NT2/D1 (cell line): Measurements from ENCODE around the gene F13B.

Source experiments
- DNase-seq: peaks from one replicate; pipeline ENCODE4 v3.0.0-alpha.2; 2011; ENCODE audit warnings: low read depth, low spot score
- H3K27me3 ChIP-seq: 2 replicates; pipeline ENCODE4 v1.6.0; 2011; ENCODE audit warnings: mild to moderate bottlenecking; ENCODE audit not compliant: insufficient read length, insufficient read depth
- H3K36me3 ChIP-seq: 2 replicates; pipeline ENCODE4 v1.6.1; 2011; ENCODE audit warnings: mild to moderate bottlenecking, low read length, mixed read lengths; ENCODE audit not compliant: insufficient read depth, insufficient read length
- H3K4me1 ChIP-seq: 2 replicates; pipeline ENCODE4 v1.5.1; 2011; ENCODE audit not compliant: insufficient read depth, insufficient read length
- H3K4me3 ChIP-seq: 2 replicates; pipeline ENCODE4 v1.5.1; 2011; ENCODE audit warnings: low read depth; ENCODE audit not compliant: insufficient read length
- H3K9ac ChIP-seq: 2 replicates; pipeline ENCODE4 v1.6.0; 2011; ENCODE audit warnings: low read depth; ENCODE audit not compliant: insufficient read length
- H3K9me3 ChIP-seq: 2 replicates; pipeline ENCODE4 v1.5.1; 2011; ENCODE audit warnings: mild to moderate bottlenecking, low read length; ENCODE audit not compliant: insufficient read depth
- SUZ12 ChIP-seq: IDR thresholded peaks from 2 replicates; pipeline ENCODE4 v1.6.1; 2011; ENCODE audit not compliant: insufficient read length, insufficient read depth; ENCODE audit errors: extremely low read depth
- YY1 ChIP-seq: IDR thresholded peaks from 2 replicates; pipeline ENCODE4 v1.6.1; 2011; ENCODE audit not compliant: insufficient read length, insufficient read depth
- ZNF274 ChIP-seq: IDR thresholded peaks from 2 replicates; pipeline ENCODE4 v1.6.1; 2011; ENCODE audit warnings: mild to moderate bottlenecking, low read depth, low read length

F13B gene

DNA sequence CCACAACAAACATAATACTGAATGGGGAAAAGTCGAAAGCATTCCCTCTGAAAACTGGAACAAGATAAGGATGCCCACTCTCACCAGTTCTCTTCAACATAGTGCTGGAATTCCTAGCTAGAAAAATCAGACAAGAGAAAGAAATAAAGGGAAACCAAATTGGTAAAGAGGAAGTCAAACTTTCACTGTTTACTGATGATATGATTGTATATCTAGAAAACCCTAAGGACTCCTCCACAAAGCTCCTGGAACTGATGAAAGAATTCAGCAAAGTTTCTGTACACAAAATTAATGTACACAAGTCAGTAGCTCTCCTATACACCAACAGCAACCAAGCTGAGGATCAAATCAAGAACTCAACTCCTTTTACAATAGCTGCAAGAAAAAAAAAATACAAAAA, 6.9 kb upstream of the F13B start:
- H3K4me3 ChIP-seq: no peak overlapping the region
- no peaks in the 10 kb centered on the region for H3K27me3 ChIP-seq
- H3K9ac ChIP-seq: no peak overlapping the region
- no peak for DNase-seq
- TF ChIP-seq YY1 (no peak), SUZ12 (no peak), ZNF274 (no peak)
- no peaks in the 10 kb centered on the region for H3K4me1 ChIP-seq
- no peaks in the 10 kb centered on the region for H3K36me3 ChIP-seq
- H3K9me3 ChIP-seq: peaks cover 7% of the 10 kb centered on the region; the same call in 1 of the 2 replicates

DNA sequence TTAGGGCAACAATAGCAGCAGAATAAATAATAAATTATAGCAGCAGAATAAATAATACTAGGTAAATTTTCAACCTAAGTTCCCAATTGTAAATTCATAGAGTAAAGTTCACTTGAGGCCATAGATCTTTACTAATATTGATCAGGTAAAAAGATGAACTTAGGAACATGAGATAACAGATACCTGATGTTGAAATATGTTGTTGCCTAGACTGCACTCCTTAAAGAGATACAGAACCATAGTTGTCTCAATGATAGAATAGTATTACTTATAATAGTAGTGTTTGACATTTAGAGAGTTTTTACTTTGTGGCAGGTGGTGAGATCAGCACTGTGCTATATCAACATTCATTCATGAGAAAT, 378 bp upstream of the F13B start:
- no peaks in the 10 kb centered on the region for H3K36me3 ChIP-seq
- DNase-seq: no peak
- H3K9me3 ChIP-seq: peaks cover 10% of the 10 kb centered on the region; the same call in 1 of the 2 replicates
- no peaks in the 10 kb centered on the region for H3K4me1 ChIP-seq
- no peak overlapping the region for H3K4me3 ChIP-seq
- H3K9ac ChIP-seq: no peak overlapping the region
- TF ChIP-seq SUZ12 (no peak), ZNF274 (no peak), YY1 (no peak)
- no peaks in the 10 kb centered on the region for H3K27me3 ChIP-seq

DNA sequence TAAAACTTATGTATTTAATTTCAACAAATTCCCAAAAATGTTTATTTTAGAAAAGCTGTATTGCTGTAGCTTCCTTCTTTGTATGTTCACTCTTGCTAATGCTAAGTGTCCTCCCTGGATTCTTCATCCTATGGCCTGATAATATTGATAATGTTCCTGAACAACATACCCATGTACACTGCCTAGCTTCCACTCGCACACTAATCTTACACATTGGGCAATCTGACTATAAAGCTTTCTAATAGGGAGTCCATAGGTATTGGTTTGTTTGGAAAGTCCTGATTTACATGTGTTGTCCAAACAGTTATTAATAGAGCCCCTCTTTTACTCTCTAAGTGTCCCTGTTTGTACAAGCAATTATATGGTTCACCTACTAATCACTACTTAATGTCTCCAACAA, 783 bp downstream of the F13B start:
- no peak overlapping the region for H3K4me3 ChIP-seq
- no peaks in the 10 kb centered on the region for H3K4me1 ChIP-seq
- peaks cover 10% of the 10 kb centered on the region; the same call in 1 of the 2 replicates for H3K9me3 ChIP-seq
- no peak for DNase-seq
- H3K36me3 ChIP-seq: no peaks in the 10 kb centered on the region
- no peak for TF ChIP-seq SUZ12
- no peak overlapping the region for H3K9ac ChIP-seq
- no peaks in the 10 kb centered on the region for H3K27me3 ChIP-seq

DNA sequence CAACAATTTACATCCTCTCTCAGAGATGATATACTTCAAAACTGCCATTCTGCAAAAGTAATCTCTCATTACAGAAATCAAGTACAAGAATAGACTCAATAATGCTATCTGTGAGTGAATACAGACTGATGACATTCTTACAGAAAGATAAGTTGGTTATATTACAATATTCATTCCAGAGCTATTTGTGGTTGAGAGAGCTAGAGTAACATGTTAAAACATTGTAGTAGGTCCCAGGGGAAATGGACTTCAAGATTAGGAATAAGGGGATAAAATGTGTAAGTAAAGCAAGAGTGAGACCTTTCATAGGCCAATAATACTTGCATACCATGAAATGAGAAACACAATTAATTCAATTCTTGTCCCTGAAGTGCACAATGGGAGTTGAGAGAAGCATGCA, 1.5 kb downstream of the F13B start:
- Histone ChIP-seq H3K4me1 (no peaks in the 10 kb centered on the region), H3K27me3 (no peaks in the 10 kb centered on the region), H3K4me3 (no peak overlapping the region), H3K9me3 (peaks cover 10% of the 10 kb centered on the region; the same call in 1 of the 2 replicates), H3K36me3 (no peaks in the 10 kb centered on the region), H3K9ac (no peak overlapping the region)
- TF ChIP-seq ZNF274: no peak
- no peak for TF ChIP-seq YY1
- no peak for TF ChIP-seq SUZ12
- DNase-seq: no peak

DNA sequence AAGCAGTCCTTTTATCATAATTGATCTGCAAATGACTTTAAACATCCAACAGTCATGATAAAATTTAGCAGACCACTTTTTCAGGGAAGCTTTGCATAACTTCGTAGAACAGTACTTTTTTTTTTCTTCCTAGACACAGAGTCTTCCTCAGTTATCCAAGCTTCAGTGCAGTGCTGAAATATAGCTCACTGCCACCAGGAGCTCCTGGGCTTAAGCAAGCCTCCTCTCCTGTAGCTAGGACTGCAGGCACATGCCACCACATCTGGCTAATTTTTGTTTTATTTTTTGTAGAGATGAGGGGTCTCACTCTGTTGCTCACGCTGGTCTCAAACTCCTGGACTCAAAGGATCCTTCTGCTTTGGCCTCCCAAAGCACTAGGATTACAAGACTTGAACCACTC, 3.8 kb downstream of the F13B start:
- no peak for TF ChIP-seq YY1
- TF ChIP-seq ZNF274: no peak
- no peak for TF ChIP-seq SUZ12
- no peak overlapping the region for H3K9ac ChIP-seq

DNA sequence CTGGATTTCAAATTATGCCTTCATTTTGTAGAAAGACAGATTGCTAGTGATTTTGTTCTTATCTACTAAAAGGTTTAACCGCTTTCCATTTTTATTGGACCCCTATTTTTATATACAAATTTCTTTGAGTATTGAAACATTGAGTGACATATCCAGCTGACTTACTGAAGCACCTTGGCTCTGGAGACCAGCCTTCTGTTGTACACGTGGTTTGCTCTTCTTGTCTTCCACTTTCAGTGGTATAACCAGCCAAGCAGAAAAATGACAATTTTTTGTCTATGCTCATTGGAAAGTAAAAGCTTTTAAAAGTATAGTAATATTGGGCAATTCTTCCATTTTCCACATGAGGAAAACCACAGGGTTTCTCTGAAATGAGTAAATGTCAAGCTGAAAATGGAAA, 4.4 kb downstream of the F13B start:
- Histone ChIP-seq H3K27me3 (no peaks in the 10 kb centered on the region), H3K36me3 (no peaks in the 10 kb centered on the region), H3K4me1 (no peaks in the 10 kb centered on the region), H3K9ac (no peak overlapping the region), H3K9me3 (no peaks in the 10 kb centered on the region), H3K4me3 (no peak overlapping the region)
- DNase-seq: no peak
- TF ChIP-seq YY1 (no peak), ZNF274 (no peak), SUZ12 (no peak)

More for the DNA sequence above, 3.8 kb downstream of the F13B start:
- Histone ChIP-seq H3K4me3 (no peak overlapping the region), H3K36me3 (no peaks in the 10 kb centered on the region), H3K27me3 (no peaks in the 10 kb centered on the region), H3K4me1 (no peaks in the 10 kb centered on the region), H3K9me3 (no peaks in the 10 kb centered on the region)
- DNase-seq: no peak

DNA sequence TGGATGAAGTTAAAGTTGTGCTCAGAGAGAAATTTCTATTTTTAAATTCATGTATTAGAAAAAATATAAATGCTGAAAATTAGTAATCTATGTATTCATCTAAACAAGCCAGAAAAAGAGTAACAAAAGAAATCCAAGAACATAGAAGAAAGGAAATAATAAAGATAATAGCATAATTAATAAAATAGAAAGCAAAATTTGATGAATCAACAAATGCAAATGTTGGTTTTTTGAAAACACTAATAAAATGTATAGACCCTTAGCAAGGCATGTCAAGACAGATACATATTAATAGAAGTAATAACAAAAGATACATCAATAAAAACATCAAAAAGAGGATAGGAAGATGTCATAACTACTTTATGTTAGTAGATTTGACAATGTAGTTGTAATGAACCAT, 18.0 kb downstream of the F13B start:
- Histone ChIP-seq H3K4me1 (no peaks in the 10 kb centered on the region), H3K36me3 (no peaks in the 10 kb centered on the region), H3K27me3 (no peaks in the 10 kb centered on the region), H3K9me3 (no peaks in the 10 kb centered on the region), H3K9ac (no peak overlapping the region), H3K4me3 (no peak overlapping the region)
- TF ChIP-seq YY1 (no peak), ZNF274 (no peak), SUZ12 (no peak)
- no peak for DNase-seq
